Brain microvascular endothelial cell (primary cell): ENCODE data around the gene SPINK9.

Experiments
- DNase-seq: peaks from one replicate; pipeline ENCODE4 v3.0.0-alpha.2; 2020
- H3K27ac ChIP-seq: fragments of 250-450 bp; sonication (Bioruptor Pico); 2 replicates; pipeline ENCODE4 v1.5.1; 2020; ENCODE audit warnings: mild to moderate bottlenecking, moderate library complexity
- H3K27me3 ChIP-seq: fragments of 250-450 bp; sonication (Bioruptor Pico); replicated peaks from 2 replicates; pipeline ENCODE4 v1.5.1; 2020; ENCODE audit warnings: mild to moderate bottlenecking
- H3K36me3 ChIP-seq: fragments of 250-450 bp; sonication (Bioruptor Pico); replicated peaks from 2 replicates; pipeline ENCODE4 v1.5.1; 2020; ENCODE audit warnings: mild to moderate bottlenecking
- H3K4me3 ChIP-seq: 2 replicates; pipeline ENCODE4 v1.5.1; 2011; ENCODE audit warnings: low read depth, mild to moderate bottlenecking, control low read depth, low read length, moderate library complexity
- in situ Hi-C: cut with HindIII; loops from 2 replicates; pipeline ENCODE4 v1.10.0; 2017; ENCODE audit warnings: low sequenced_read_pairs, low pct_ligation_motif_present
- TF ChIP-seq, protein P1 (sequence below): IDR thresholded peaks from 2 replicates; pipeline ENCODE4 v1.5.1; 2011; ENCODE audit warnings: low read depth, mild to moderate bottlenecking, moderate library complexity, low read length, control low read depth, inconsistent platforms; ENCODE audit errors: missing control alignments

The SPINK9 gene

DNA sequence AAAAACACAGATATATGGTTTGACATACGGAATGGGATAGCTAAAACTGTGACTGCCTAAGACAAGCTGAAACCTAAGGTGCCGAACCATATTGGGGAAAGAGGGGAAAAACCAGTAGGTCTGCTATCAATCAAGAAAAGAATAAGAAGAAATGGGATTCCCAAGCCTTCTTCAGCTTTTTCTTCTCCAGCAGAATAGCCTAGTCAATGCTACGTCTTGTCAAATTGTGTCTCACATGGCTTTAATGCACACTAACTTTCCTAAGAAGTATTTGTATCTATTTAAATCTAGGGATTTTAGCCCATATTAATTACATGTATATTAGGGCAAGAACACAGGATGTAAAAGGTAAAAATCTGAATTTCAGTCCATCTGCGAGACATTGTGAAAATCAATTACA is 47.6 kb downstream of the SPINK9 start:
- Histone ChIP-seq H3K36me3 (no peaks in the 10 kb centered on the region), H3K27ac (no peak overlapping the region), H3K27me3 (no peaks in the 10 kb centered on the region), H3K4me3 (peak overlapping the region; percentile 88)
- TF ChIP-seq, protein P1, sequence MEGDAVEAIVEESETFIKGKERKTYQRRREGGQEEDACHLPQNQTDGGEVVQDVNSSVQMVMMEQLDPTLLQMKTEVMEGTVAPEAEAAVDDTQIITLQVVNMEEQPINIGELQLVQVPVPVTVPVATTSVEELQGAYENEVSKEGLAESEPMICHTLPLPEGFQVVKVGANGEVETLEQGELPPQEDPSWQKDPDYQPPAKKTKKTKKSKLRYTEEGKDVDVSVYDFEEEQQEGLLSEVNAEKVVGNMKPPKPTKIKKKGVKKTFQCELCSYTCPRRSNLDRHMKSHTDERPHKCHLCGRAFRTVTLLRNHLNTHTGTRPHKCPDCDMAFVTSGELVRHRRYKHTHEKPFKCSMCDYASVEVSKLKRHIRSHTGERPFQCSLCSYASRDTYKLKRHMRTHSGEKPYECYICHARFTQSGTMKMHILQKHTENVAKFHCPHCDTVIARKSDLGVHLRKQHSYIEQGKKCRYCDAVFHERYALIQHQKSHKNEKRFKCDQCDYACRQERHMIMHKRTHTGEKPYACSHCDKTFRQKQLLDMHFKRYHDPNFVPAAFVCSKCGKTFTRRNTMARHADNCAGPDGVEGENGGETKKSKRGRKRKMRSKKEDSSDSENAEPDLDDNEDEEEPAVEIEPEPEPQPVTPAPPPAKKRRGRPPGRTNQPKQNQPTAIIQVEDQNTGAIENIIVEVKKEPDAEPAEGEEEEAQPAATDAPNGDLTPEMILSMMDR: no peak
- in situ Hi-C loops: no loop called here
- no peak for DNase-seq

DNA sequence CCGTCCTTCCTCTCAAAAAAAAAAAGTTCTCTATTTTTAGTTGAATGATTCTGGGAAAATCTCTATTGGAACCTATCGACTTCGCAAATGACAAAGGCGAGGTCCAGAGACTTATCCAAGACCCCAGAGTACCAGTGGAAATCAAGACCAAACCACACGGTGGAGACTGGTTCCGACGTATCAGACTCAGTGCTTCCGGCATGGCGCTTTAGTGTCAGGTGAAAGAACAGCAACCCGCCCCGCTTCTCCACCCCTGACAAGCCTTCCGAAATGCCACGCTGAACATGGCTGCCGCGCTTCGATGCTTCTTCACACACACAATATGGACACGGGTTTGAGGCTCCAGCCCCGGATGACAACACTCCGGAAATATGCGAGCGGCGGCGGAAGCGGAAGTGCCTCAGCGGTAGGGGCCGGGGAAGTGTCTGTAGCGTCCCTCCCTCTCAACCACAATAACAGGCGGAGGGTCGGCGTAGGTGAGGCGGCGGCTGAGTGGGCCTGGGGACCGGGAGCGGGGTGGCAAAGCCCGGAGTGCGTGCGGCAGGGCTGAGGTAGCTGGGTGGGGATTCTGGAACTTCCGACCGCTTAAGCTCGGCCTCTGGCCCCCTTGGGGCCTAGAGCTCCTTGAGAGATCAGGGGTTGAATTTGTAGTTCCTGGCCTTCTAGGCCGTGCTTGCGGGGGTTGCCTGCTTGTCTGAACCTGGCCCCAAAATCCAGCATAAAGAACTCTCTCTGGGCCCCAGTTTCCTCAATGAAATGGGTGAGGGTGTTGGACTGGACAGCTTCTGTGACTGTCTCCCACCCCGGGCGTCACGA is 48.4 kb downstream of the SPINK9 start, which contains the start of gene FBXO38:
TSS of gene FBXO38 (plus strand) at position 395 of the 816 bp plus-strand sequence. CDS start 10,819 bp downstream, outside the sequence.
- TF ChIP-seq, protein P1: no peak
- H3K4me3 ChIP-seq: peak within 1 kb of the TSS; percentile 88
- in situ Hi-C loops: no loop called here
- H3K36me3 ChIP-seq: no peaks in the 10 kb centered on the region
- H3K27ac ChIP-seq: peak within 1 kb of the TSS; percentile 80
- no peaks in the 10 kb centered on the region for H3K27me3 ChIP-seq
- peak; percentile 97 for DNase-seq

DNA sequence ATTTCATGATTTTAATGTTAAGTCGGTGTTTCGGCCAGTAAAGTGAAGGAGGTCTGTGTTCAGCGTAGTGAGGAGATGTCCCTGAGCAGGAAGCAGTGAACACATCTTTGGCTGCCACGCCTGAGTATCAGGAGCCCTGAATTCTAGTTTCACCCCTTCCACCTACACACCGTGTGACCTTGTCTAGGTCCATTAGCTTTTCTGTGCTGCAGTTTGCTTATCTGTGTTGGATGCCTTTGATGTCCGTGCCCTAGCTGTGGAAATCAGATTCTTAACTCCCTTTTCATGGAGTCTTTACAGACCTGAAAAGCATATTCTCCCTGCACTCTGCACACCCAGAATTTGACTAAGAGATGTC is 49.0 kb downstream of the SPINK9 start:
- H3K36me3 ChIP-seq: no peaks in the 10 kb centered on the region
- peak overlapping the region; percentile 80 for H3K27ac ChIP-seq
- H3K4me3 ChIP-seq: peak overlapping the region; percentile 88
- in situ Hi-C loops: no loop called here
- TF ChIP-seq, protein P1: no peak
- no peaks in the 10 kb centered on the region for H3K27me3 ChIP-seq
- no peak for DNase-seq

DNA sequence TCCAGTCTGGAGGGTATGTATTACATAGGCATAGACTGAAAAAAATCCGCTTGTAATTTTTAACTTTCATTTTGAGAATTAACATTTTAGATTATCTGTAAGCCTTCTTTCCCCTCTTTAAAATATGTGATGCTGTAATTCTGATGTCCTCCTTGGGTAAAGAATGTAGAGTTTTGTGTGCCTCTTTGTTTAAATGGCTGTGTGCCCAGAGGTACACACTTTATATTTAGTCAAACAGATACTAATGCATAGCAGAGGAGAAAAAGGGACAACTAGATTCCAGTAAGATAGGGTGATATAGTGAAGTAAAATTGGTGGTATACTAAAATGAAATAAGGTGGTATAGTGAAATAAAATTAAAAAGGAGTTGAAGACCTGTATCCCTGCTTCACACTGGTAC is 49.7 kb downstream of the SPINK9 start:
- Histone ChIP-seq H3K36me3 (no peaks in the 10 kb centered on the region), H3K27me3 (no peaks in the 10 kb centered on the region), H3K4me3 (no peak overlapping the region), H3K27ac (no peak overlapping the region)
- in situ Hi-C loops: no loop called here
- DNase-seq: no peak
- TF ChIP-seq, protein P1: no peak

DNA sequence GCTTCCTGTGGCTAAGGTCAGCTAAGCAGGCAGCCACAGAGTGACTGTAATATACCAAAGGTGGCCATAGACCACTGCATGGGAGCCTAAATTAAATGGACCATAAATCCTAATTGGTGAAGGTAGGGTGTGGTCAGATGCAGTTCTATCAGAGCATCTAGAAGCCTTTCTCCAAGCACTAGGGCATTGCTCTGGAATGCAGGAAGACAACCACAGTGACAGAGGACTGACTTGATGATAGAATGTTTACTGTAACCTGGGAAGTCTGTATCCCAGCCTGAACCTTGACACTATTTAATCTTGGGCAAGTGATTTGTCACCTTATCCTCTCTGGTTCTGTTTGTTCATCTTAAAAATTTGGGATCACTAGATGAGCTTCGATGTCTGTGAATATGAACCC is 50.7 kb downstream of the SPINK9 start:
- TF ChIP-seq, protein P1: no peak
- DNase-seq: no peak
- Histone ChIP-seq H3K4me3 (no peak overlapping the region), H3K36me3 (no peaks in the 10 kb centered on the region), H3K27ac (no peak overlapping the region), H3K27me3 (no peaks in the 10 kb centered on the region)
- in situ Hi-C loops: no loop called here
